Measurements from ENCODE around the gene TCEANC2.
"Not testable (repeated sequence)": the region's sequence is repeated elsewhere in the genome, so short reads cannot be mapped to it uniquely, and the experiment has no call there.

TCEANC2 gene

GRCh38 chr1:54052934-54053744 lies at the start of gene TCEANC2, which contains the start of gene TMEM59:
Gene TCEANC2 (plus strand): TSS chr1:54053608. CDS start chr1:54054423, 815 bp downstream.
Gene TMEM59 (minus strand): TSS chr1:54053204. CDS start chr1:54053188, 16 bp downstream.
- Histone ChIP-seq H3K4me1 (ENCODE audit: control insufficient read depth, insufficient read depth, low read length, unreplicated experiment) (peaks cover 26% of the 10 kb centered on the region), H2AFZ (ENCODE audit: low read length, unreplicated experiment) (peak within 1 kb of the TSS; percentile 99), H3K27ac (ENCODE audit: low read depth, low read length) (peak within 1 kb of the TSS; percentile 63), H3K36me3 (ENCODE audit: insufficient read depth, low read length) (no peaks in the 10 kb centered on the region), H3K27me3 (ENCODE audit: insufficient read depth, low read length) (no peaks in the 10 kb centered on the region), H3K4me3 (ENCODE audit: low read depth, low read length) (peak within 1 kb of the TSS; percentile 97), H3K79me2 (ENCODE audit: control insufficient read depth, insufficient read depth, low read length, unreplicated experiment) (peaks cover 48% of the 10 kb centered on the region)

- not testable (repeated sequence) for H3K36me3 ChIP-seq (ENCODE audit: insufficient read depth, low read length); H3K4me3 ChIP-seq (ENCODE audit: low read depth, low read length); H3K79me2 ChIP-seq (ENCODE audit: control insufficient read depth, insufficient read depth, low read length, unreplicated experiment); H2AFZ ChIP-seq (ENCODE audit: low read length, unreplicated experiment); H3K4me1 ChIP-seq (ENCODE audit: control insufficient read depth, insufficient read depth, low read length, unreplicated experiment); H3K27ac ChIP-seq (ENCODE audit: low read depth, low read length)
- peaks cover 18% of the 10 kb centered on the region for H3K27me3 ChIP-seq (ENCODE audit: insufficient read depth, low read length)
These were observed 49.5 kb upstream of the TCEANC2 start for GRCh38 chr1:54003750-54004480.

GRCh38 chr1:54004481-54005049 lies 48.8 kb upstream of the TCEANC2 start:
- no peaks in the 10 kb centered on the region for H3K79me2 ChIP-seq (ENCODE audit: control insufficient read depth, insufficient read depth, low read length, unreplicated experiment)
- H3K4me1 ChIP-seq (ENCODE audit: control insufficient read depth, insufficient read depth, low read length, unreplicated experiment) = no peaks in the 10 kb centered on the region
- no peak overlapping the region for H3K27ac ChIP-seq (ENCODE audit: low read depth, low read length)
- H3K4me3 ChIP-seq (ENCODE audit: low read depth, low read length) = no peak overlapping the region
- H3K36me3 ChIP-seq (ENCODE audit: insufficient read depth, low read length) = no peaks in the 10 kb centered on the region
- no peak overlapping the region for H2AFZ ChIP-seq (ENCODE audit: low read length, unreplicated experiment)
- peaks cover 23% of the 10 kb centered on the region for H3K27me3 ChIP-seq (ENCODE audit: insufficient read depth, low read length)

GRCh38 chr1:54006508-54006907 lies 46.9 kb upstream of the TCEANC2 start:
- H2AFZ ChIP-seq (ENCODE audit: low read length, unreplicated experiment) = no peak overlapping the region
- peaks cover 40% of the 10 kb centered on the region for H3K27me3 ChIP-seq (ENCODE audit: insufficient read depth, low read length)
- no peaks in the 10 kb centered on the region for H3K79me2 ChIP-seq (ENCODE audit: control insufficient read depth, insufficient read depth, low read length, unreplicated experiment)
- H3K4me1 ChIP-seq (ENCODE audit: control insufficient read depth, insufficient read depth, low read length, unreplicated experiment) = no peaks in the 10 kb centered on the region
- H3K36me3 ChIP-seq (ENCODE audit: insufficient read depth, low read length) = no peaks in the 10 kb centered on the region
- H3K27ac ChIP-seq (ENCODE audit: low read depth, low read length) = no peak overlapping the region
- no peak overlapping the region for H3K4me3 ChIP-seq (ENCODE audit: low read depth, low read length)

- H3K27me3 ChIP-seq (ENCODE audit: insufficient read depth, low read length) = peaks cover 48% of the 10 kb centered on the region
- H2AFZ ChIP-seq (ENCODE audit: low read length, unreplicated experiment) = no peak overlapping the region
- H3K4me1 ChIP-seq (ENCODE audit: control insufficient read depth, insufficient read depth, low read length, unreplicated experiment) = no peaks in the 10 kb centered on the region
- H3K4me3 ChIP-seq (ENCODE audit: low read depth, low read length) = no peak overlapping the region
- H3K36me3 ChIP-seq (ENCODE audit: insufficient read depth, low read length) = no peaks in the 10 kb centered on the region
- no peaks in the 10 kb centered on the region for H3K79me2 ChIP-seq (ENCODE audit: control insufficient read depth, insufficient read depth, low read length, unreplicated experiment)
- H3K27ac ChIP-seq (ENCODE audit: low read depth, low read length) = no peak overlapping the region
These were observed 45.8 kb upstream of the TCEANC2 start for GRCh38 chr1:54007613-54008012.

GRCh38 chr1:54008876-54009275 lies 44.5 kb upstream of the TCEANC2 start:
- peaks cover 58% of the 10 kb centered on the region for H3K27me3 ChIP-seq (ENCODE audit: insufficient read depth, low read length)
- no peaks in the 10 kb centered on the region for H3K4me1 ChIP-seq (ENCODE audit: control insufficient read depth, insufficient read depth, low read length, unreplicated experiment)
- H3K79me2 ChIP-seq (ENCODE audit: control insufficient read depth, insufficient read depth, low read length, unreplicated experiment) = no peaks in the 10 kb centered on the region
- H3K36me3 ChIP-seq (ENCODE audit: insufficient read depth, low read length) = no peaks in the 10 kb centered on the region
- no peak overlapping the region for H3K27ac ChIP-seq (ENCODE audit: low read depth, low read length)
- no peak overlapping the region for H2AFZ ChIP-seq (ENCODE audit: low read length, unreplicated experiment)
- H3K4me3 ChIP-seq (ENCODE audit: low read depth, low read length) = no peak overlapping the region

GRCh38 chr1:54009406-54009805 lies 44.0 kb upstream of the TCEANC2 start:
- no peaks in the 10 kb centered on the region for H3K79me2 ChIP-seq (ENCODE audit: control insufficient read depth, insufficient read depth, low read length, unreplicated experiment)
- no peak overlapping the region for H3K4me3 ChIP-seq (ENCODE audit: low read depth, low read length)
- H2AFZ ChIP-seq (ENCODE audit: low read length, unreplicated experiment) = no peak overlapping the region
- H3K27me3 ChIP-seq (ENCODE audit: insufficient read depth, low read length) = peaks cover 60% of the 10 kb centered on the region
- H3K4me1 ChIP-seq (ENCODE audit: control insufficient read depth, insufficient read depth, low read length, unreplicated experiment) = no peaks in the 10 kb centered on the region
- H3K36me3 ChIP-seq (ENCODE audit: insufficient read depth, low read length) = no peaks in the 10 kb centered on the region
- H3K27ac ChIP-seq (ENCODE audit: low read depth, low read length) = no peak overlapping the region

- H3K27me3 ChIP-seq (ENCODE audit: insufficient read depth, low read length) = peaks cover 60% of the 10 kb centered on the region
- no peaks in the 10 kb centered on the region for H3K79me2 ChIP-seq (ENCODE audit: control insufficient read depth, insufficient read depth, low read length, unreplicated experiment)
- no peak overlapping the region for H3K4me3 ChIP-seq (ENCODE audit: low read depth, low read length)
- no peaks in the 10 kb centered on the region for H3K4me1 ChIP-seq (ENCODE audit: control insufficient read depth, insufficient read depth, low read length, unreplicated experiment)
- no peak overlapping the region for H2AFZ ChIP-seq (ENCODE audit: low read length, unreplicated experiment)
- no peak overlapping the region for H3K27ac ChIP-seq (ENCODE audit: low read depth, low read length)
- H3K36me3 ChIP-seq (ENCODE audit: insufficient read depth, low read length) = no peaks in the 10 kb centered on the region
These were observed 42.8 kb upstream of the TCEANC2 start for GRCh38 chr1:54010415-54011117.

GRCh38 chr1:54011316-54012007 lies 41.9 kb upstream of the TCEANC2 start:
- H3K4me3 ChIP-seq (ENCODE audit: low read depth, low read length) = no peak overlapping the region
- no peak overlapping the region for H3K27ac ChIP-seq (ENCODE audit: low read depth, low read length)
- H3K79me2 ChIP-seq (ENCODE audit: control insufficient read depth, insufficient read depth, low read length, unreplicated experiment) = no peaks in the 10 kb centered on the region
- peaks cover 57% of the 10 kb centered on the region for H3K27me3 ChIP-seq (ENCODE audit: insufficient read depth, low read length)
- no peak overlapping the region for H2AFZ ChIP-seq (ENCODE audit: low read length, unreplicated experiment)
- H3K4me1 ChIP-seq (ENCODE audit: control insufficient read depth, insufficient read depth, low read length, unreplicated experiment) = peaks cover under 1% of the 10 kb centered on the region
- no peaks in the 10 kb centered on the region for H3K36me3 ChIP-seq (ENCODE audit: insufficient read depth, low read length)

GRCh38 chr1:54012008-54012325 lies 41.4 kb upstream of the TCEANC2 start:
- Histone ChIP-seq H3K4me1 (ENCODE audit: control insufficient read depth, insufficient read depth, low read length, unreplicated experiment) (peaks cover 5% of the 10 kb centered on the region), H3K27ac (ENCODE audit: low read depth, low read length) (no peak overlapping the region), H3K79me2 (ENCODE audit: control insufficient read depth, insufficient read depth, low read length, unreplicated experiment) (no peaks in the 10 kb centered on the region), H3K27me3 (ENCODE audit: insufficient read depth, low read length) (peaks cover 55% of the 10 kb centered on the region), H3K4me3 (ENCODE audit: low read depth, low read length) (no peak overlapping the region), H2AFZ (ENCODE audit: low read length, unreplicated experiment) (no peak overlapping the region), H3K36me3 (ENCODE audit: insufficient read depth, low read length) (no peaks in the 10 kb centered on the region)

Measured in ACC112 (cell line).